IPS-18c (cell line): ENCODE measurements around the gene ATP8A2.
"Not testable (repeated sequence)": the region's sequence is repeated elsewhere in the genome, so short reads cannot be mapped to it uniquely, and the experiment has no call there.

Experiments used
- H3K4me3 ChIP-seq: 2 replicates; pipeline ENCODE4 v1.7.0; 2013; ENCODE audit warnings: low read depth, mild to moderate bottlenecking, low read length, moderate library complexity; ENCODE audit not compliant: insufficient read depth
- H3K9me3 ChIP-seq: one replicate; pipeline ENCODE4 v1.6.1; 2013; ENCODE audit warnings: mild to moderate bottlenecking, low read length, moderate library complexity; ENCODE audit not compliant: control insufficient read depth, insufficient read depth

The ATP8A2 gene

DNA sequence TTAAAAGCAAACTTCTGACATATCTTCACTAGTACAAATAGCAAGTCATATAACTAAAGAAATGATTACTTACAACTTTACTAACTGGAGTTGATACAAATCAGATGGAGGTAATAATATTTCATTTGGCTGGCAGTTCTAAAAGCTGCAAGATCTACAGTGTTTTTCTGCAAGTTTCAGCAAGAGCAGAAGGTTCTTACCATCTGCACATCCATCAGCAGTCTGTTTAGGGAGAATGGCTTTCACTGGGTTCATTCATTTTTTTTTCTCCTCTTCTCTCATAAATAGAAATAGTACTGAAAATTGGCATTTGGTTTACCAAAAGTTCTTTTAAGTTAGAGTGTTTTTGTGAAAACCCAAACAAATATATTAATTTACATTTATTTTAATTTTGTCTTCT is 683.1 kb downstream of the ATP8A2 start:
- no peaks in the 10 kb centered on the region for H3K9me3 ChIP-seq
- no peak overlapping the region for H3K4me3 ChIP-seq

- Histone ChIP-seq H3K9me3 (no peaks in the 10 kb centered on the region), H3K4me3 (no peak overlapping the region)
Observed at GRCh38 chr13:26058704-26059103, 686.9 kb downstream of the ATP8A2 start.

- Histone ChIP-seq H3K4me3 (no peak overlapping the region), H3K9me3 (no peaks in the 10 kb centered on the region)
Observed at GRCh38 chr13:26060357-26060756, 688.6 kb downstream of the ATP8A2 start.

- H3K9me3 ChIP-seq = no peaks in the 10 kb centered on the region
- H3K4me3 ChIP-seq = no peak overlapping the region
Observed at GRCh38 chr13:26061256-26061655, 689.5 kb downstream of the ATP8A2 start.

DNA sequence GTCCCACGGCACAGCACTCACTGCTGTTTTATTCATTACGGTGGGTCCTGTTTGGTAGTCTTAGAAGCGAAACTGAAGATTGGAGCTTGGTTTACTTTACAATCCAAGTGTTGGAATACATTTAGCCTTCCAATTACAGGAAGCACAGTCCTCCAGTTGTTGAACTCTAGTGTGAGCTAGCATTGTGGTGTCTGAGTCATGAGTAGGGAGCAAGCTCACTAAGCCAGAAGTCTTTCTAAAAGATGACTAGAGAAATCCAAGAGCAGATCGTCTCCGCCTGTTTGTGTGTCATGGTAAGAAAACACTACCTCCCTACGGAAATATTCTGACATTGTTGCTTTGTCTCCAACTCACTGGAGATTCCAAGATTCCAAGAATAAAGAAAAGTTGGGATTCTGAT is 690.2 kb downstream of the ATP8A2 start:
- Histone ChIP-seq H3K4me3 (no peak overlapping the region), H3K9me3 (no peaks in the 10 kb centered on the region)

DNA sequence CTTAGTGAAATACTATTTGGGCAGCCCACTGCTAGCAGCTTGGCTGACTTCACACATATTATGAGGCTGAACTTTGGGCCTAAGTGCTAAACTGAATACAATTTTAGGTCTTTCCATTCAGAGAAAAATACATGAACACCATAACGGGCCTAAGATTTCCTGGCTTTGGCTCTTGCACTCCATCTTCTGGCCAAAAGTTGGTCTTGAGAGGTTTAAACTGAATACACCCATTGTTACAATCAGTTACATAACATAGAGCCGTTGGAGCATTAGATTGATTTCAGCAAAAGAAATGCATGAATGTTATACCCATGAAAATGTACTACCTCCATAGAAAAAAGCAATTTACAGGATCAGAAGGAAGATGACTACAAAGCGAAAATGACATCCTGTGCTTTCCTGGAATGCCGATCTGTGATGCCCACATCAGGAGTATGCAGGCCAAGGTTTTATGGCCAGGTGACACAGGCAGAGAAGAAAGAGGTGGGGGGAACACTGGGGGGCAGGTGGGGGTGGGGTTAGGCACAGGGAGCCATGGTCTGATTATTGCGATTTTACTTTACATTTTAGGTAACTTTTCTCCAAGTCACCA is 691.2 kb downstream of the ATP8A2 start:
- Histone ChIP-seq H3K4me3 (no peak overlapping the region), H3K9me3 (no peaks in the 10 kb centered on the region)

GRCh38 chr13:26066492-26066891 is 694.7 kb downstream of the ATP8A2 start:
- H3K4me3 ChIP-seq, H3K9me3 ChIP-seq: not testable (repeated sequence)

DNA sequence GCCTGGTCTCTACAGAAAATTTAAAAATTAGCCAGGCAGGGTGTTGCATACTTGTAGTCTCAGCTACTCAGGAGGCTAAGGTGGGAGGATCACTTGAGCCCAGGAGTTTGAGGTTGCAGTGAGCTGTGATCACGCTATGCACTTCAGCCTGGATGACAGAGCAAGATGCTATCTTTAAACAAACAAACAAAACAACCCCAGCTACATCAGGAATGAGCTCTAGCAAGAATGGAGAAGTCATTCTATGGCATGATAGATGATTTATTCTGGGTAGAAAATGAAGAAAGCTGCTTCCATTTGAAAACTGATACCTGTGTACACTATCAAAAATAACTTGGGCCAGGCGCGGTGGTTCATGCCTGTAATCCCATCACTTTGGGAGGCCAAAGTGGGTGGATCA is 695.8 kb downstream of the ATP8A2 start:
- H3K9me3 ChIP-seq = no peaks in the 10 kb centered on the region
- H3K4me3 ChIP-seq = no peak overlapping the region

DNA sequence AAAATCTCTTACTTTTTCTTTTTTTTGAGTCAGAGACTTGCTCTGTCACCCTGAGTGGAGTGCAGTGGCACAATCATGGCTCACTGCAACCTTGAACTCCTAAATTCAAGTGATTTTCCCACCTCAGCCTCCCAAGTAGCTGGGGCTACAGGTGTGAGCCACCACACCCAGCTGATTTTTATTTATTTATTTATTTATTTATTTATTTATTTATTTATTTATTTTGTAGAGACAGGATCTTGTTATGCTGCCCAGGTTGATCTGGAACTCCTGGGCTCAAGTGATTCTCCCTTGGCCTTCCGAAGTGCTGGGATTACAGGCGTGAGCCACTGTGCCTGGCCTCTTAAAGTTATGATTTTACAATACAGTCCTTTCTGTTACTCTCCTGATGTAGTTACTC is 696.6 kb downstream of the ATP8A2 start:
- not testable (repeated sequence) for H3K4me3 ChIP-seq, H3K9me3 ChIP-seq

DNA sequence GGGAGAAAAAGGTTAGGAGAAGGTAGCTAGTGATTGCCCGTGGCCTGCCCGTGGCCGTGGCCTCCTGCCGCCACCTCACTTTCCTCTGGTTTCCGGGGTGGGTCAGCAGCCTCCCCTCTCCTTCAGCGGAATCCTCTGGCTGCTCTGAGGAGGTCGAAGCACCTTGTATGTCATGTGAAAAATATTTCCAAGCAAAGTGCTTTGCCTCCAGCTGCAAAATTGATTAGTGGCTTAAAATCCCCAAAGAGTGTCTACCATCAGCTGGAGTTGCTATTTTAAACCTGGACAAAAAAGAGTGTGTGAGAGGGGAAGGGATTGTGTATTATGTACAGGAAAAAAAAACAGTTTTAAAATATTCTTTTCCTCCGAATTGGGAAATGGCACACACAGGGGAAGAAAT is 697.9 kb downstream of the ATP8A2 start:
- not testable (repeated sequence) for H3K9me3 ChIP-seq, H3K4me3 ChIP-seq

DNA sequence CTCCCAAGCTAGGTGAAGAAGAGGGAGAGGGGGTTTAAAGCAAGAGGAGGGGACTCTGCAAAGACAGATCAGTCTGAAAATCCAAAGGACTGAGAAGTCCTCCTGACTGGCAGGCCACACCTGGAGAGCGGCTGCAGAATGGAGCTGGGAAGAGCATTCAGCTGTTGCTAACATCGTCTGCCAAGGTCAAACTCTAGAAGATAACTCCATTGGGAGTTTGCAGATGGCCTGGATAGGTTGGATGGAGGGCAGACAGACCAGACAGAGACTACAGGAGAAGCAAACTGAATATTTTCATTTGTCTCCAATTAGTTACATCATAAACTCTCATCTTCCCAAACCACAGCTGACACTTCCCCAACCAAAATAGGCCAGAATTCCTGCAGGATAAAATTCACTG is 699.9 kb downstream of the ATP8A2 start:
- Histone ChIP-seq H3K4me3 (no peak overlapping the region), H3K9me3 (no peaks in the 10 kb centered on the region)

DNA sequence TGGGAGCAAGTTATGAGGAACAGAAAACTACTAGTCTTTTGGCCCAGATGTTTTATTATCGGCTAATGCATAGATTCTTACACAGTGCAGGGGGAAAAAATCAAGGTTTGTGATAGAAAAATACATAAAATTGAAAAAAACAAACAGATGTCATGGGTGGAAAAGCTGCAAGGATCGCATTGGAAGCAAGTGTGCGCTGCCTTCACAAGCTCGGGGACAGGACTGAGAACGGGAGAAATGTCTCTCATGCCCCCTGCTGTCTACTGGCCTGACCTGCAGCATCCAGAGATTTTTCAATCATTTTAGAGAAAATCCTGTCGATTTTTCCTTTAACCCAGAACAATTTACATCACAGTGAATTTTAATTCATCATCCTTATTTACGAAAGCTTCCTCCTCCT is 700.6 kb downstream of the ATP8A2 start:
- H3K9me3 ChIP-seq, H3K4me3 ChIP-seq: not testable (repeated sequence)

DNA sequence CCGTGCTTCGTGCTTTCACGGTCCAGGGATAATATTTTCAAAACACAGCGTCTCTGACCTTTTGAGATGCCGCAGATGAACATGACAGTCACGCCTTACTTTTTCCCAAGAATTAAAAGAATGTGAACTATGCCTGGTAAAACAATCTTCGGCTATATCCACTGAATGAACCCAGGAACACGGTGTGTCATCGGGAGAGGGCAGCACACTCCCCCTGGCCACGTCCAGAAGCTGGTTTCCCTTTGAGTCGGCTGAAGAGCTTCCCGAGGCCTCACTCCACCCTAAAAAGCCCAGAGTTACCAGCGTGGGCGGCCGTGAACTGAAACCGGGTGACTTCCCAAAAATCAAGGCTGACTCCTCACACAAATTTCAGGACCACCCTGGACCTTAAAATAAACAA is 702.9 kb downstream of the ATP8A2 start:
- Histone ChIP-seq H3K9me3 (peaks cover 2% of the 10 kb centered on the region), H3K4me3 (no peak overlapping the region)
